ENCODE measurements around the gene SSH2. TPM values are rescaled to one million over a fixed set of nuclear protein-coding genes. Genes with fewer than 3 reads are reported as not detected.

SSH2 gene
- polyA plus RNA-seq, 1 experiment = 24.1 TPM

DNA sequence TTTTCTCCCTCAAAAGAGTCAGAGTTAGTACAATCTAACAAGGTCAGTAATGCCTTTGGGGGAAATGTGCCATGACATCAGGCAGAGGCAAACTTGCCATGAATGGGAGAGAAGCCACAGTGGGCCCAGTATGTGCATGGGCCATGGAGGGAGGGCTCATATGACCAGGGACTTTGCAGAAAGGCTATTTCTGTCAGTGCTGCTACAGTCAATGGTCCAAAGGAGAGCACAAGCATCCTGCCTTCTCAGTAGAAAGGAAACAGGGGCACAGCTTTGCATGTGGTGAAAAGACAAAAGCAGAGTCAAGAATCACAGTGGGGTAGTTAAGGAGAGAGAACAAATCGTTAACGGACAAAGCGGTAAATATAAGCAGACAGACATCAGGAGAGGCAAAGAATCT, 296.1 kb downstream of the SSH2 start:
- H3K4me3 ChIP-seq (ENCODE audit: low read depth, low read length) = no peak overlapping the region
- no peaks in the 10 kb centered on the region for H3K27me3 ChIP-seq (ENCODE audit: control insufficient read depth, insufficient read depth, low read length)
- no peaks in the 10 kb centered on the region for H3K9me3 ChIP-seq (ENCODE audit: control insufficient read depth, insufficient read depth, low read length)
- DNase-seq (ENCODE audit: low read depth, low spot score) = no peak
- TF ChIP-seq, protein P1, sequence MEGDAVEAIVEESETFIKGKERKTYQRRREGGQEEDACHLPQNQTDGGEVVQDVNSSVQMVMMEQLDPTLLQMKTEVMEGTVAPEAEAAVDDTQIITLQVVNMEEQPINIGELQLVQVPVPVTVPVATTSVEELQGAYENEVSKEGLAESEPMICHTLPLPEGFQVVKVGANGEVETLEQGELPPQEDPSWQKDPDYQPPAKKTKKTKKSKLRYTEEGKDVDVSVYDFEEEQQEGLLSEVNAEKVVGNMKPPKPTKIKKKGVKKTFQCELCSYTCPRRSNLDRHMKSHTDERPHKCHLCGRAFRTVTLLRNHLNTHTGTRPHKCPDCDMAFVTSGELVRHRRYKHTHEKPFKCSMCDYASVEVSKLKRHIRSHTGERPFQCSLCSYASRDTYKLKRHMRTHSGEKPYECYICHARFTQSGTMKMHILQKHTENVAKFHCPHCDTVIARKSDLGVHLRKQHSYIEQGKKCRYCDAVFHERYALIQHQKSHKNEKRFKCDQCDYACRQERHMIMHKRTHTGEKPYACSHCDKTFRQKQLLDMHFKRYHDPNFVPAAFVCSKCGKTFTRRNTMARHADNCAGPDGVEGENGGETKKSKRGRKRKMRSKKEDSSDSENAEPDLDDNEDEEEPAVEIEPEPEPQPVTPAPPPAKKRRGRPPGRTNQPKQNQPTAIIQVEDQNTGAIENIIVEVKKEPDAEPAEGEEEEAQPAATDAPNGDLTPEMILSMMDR (IDR thresholded peaks at IDR 0.05; ENCODE audit: low read depth, low read length) = no peak
- POLR2A ChIA-PET = no interaction called here
- H3K27ac ChIP-seq (ENCODE audit: low read depth, low read length) = no peak overlapping the region
- CTCF ChIA-PET = interaction anchor here (0.9 to 1.3 kb wide), 2 partner anchors 16 to 298 kb away, joined by 3 read pairs; no protein-coding TSS in a partner anchor

- no peak overlapping the region for H3K4me3 ChIP-seq (ENCODE audit: low read depth, low read length)
- no peak overlapping the region for H3K27ac ChIP-seq (ENCODE audit: low read depth, low read length)
- ChIA-PET CTCF (interaction anchor here (0.8 kb wide), 1 partner anchor 14 kb away, joined by 3 read pairs; no protein-coding TSS in a partner anchor), POLR2A (no interaction called here)
- DNase-seq (ENCODE audit: low read depth, low spot score) = no peak
- TF ChIP-seq, protein P1 (IDR thresholded peaks at IDR 0.05; ENCODE audit: low read depth, low read length) = no peak
- H3K27me3 ChIP-seq (ENCODE audit: control insufficient read depth, insufficient read depth, low read length) = no peaks in the 10 kb centered on the region
- no peaks in the 10 kb centered on the region for H3K9me3 ChIP-seq (ENCODE audit: control insufficient read depth, insufficient read depth, low read length)
Observed at GRCh38 chr17:29630630-29631193, 299.3 kb downstream of the SSH2 start.

DNA sequence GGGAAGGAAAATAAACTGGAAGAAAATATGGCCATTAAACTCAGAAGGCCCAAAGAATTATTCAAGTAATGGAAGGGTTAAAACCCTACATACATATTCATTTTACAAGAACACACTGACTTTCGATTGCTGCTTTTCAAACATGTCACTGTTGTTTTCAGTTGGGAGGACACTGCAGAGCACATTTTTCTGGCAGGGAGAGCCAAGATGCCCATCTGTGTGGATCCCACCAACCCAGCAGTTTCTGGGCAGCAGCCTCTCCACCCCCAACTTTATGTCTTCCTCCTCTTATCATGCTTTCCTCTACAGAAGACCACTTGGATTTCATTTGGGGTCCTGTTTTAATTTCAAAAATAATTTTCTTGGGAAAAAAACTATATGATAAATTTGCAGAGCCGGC, 300.2 kb downstream of the SSH2 start:
- Histone ChIP-seq H3K4me3 (ENCODE audit: low read depth, low read length) (no peak overlapping the region), H3K27ac (ENCODE audit: low read depth, low read length) (no peak overlapping the region), H3K9me3 (ENCODE audit: control insufficient read depth, insufficient read depth, low read length) (no peaks in the 10 kb centered on the region), H3K27me3 (ENCODE audit: control insufficient read depth, insufficient read depth, low read length) (no peaks in the 10 kb centered on the region)
- ChIA-PET CTCF (no interaction called here), POLR2A (no interaction called here)
- DNase-seq (ENCODE audit: low read depth, low spot score) = no peak
- TF ChIP-seq, protein P1 (IDR thresholded peaks at IDR 0.05; ENCODE audit: low read depth, low read length) = no peak

DNA sequence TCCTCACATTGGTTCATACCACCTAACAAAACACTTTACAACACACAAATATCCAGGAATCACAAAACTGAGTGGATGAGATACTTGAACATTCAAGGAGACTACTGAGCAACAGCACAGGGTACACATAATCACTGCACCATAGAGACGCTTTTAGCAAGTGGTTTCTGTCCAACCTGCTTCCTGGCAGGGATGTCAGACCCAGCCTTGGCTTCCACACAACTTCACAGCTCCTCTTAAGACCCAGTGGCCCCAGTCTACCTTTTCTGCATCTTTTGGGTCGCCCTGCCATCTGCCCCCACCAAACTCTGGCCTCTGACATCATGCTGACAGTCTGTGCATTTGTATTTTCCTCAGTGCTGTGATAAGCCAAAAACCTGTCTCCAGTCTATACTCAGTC, 301.4 kb downstream of the SSH2 start:
- TF ChIP-seq, protein P1 (IDR thresholded peaks at IDR 0.05; ENCODE audit: low read depth, low read length) = no peak
- Histone ChIP-seq H3K4me3 (ENCODE audit: low read depth, low read length) (no peak overlapping the region), H3K27me3 (ENCODE audit: control insufficient read depth, insufficient read depth, low read length) (no peaks in the 10 kb centered on the region), H3K27ac (ENCODE audit: low read depth, low read length) (no peak overlapping the region), H3K9me3 (ENCODE audit: control insufficient read depth, insufficient read depth, low read length) (no peaks in the 10 kb centered on the region)
- ChIA-PET CTCF (no interaction called here), POLR2A (no interaction called here)
- no peak for DNase-seq (ENCODE audit: low read depth, low spot score)

GRCh38 chr17:29627951-29628350, 302.1 kb downstream of the SSH2 start:
- CTCF ChIA-PET = interaction anchor here (0.5 to 0.7 kb wide), 2 partner anchors 11 to 16 kb away, joined by 3 read pairs; no protein-coding TSS in a partner anchor
- TF ChIP-seq, protein P1 (IDR thresholded peaks at IDR 0.05; ENCODE audit: low read depth, low read length) = no peak
- POLR2A ChIA-PET = no interaction called here

More at GRCh38 chr17:29627951-29628350, 302.1 kb downstream of the SSH2 start:
- H3K9me3 ChIP-seq (ENCODE audit: control insufficient read depth, insufficient read depth, low read length) = no peaks in the 10 kb centered on the region; the same call in 1 of the 2 replicates
- H3K27ac ChIP-seq (ENCODE audit: low read depth, low read length) = no peak overlapping the region
- no peaks in the 10 kb centered on the region for H3K27me3 ChIP-seq (ENCODE audit: control insufficient read depth, insufficient read depth, low read length)
- H3K4me3 ChIP-seq (ENCODE audit: low read depth, low read length) = no peak overlapping the region
- DNase-seq (ENCODE audit: low read depth, low spot score) = no peak

All from AG04450 (cell line).